Ascending aorta (tissue), 2 donors: ENCODE measurements around the gene LRCH4. TPM values are rescaled to one million over a fixed set of nuclear protein-coding genes. Genes with fewer than 3 reads are reported as not detected.

ENCODE experiments used
- DNase-seq, 2 donors: peaks; one replicate each; pipeline ENCODE4 v3.0.0-alpha.2; 2019; ENCODE audit warnings: low spot score in 2 of 2
- H3K27ac ChIP-seq, 2 donors: fragments of 200-600 bp; sonication (generic); one replicate each; pipeline ENCODE4 v1.5.1; 2016 to 2017; ENCODE audit warnings: mild to moderate bottlenecking in 1 of 2
- H3K27me3 ChIP-seq: fragments of 200-600 bp; sonication (generic); one replicate; pipeline ENCODE4 v1.5.1; 2017
- H3K36me3 ChIP-seq, 2 donors: fragments of 200-600 bp; sonication (generic); one replicate each; pipeline ENCODE4 v1.5.1; 2016
- H3K4me1 ChIP-seq, 2 donors: fragments of 200-600 bp; sonication (generic); one replicate each; pipeline ENCODE4 v1.5.1; 2016 to 2017; ENCODE audit warnings: mild to moderate bottlenecking in 1 of 2
- H3K4me3 ChIP-seq, 2 donors: fragments of 200-600 bp; sonication (generic); one replicate each; pipeline ENCODE4 v1.5.1; 2016 to 2017; ENCODE audit warnings: mild to moderate bottlenecking in 1 of 2
- H3K9me3 ChIP-seq, 2 donors: fragments of 200-600 bp; sonication (generic); one replicate each; pipeline ENCODE4 v1.5.1; 2016
- CTCF ChIP-seq, 3 experiments: fragments of 200-600 bp in 2 of 3; fragments of 450-650 bp in 1 of 3; sonication (generic) in 2 of 3; IDR thresholded peaks; one replicate each; pipeline ENCODE4 v1.5.1; 2016 to 2019; ENCODE audit warnings: antibody characterized with exemption in 3 of 3, mild to moderate bottlenecking in 1 of 3, moderate library complexity in 1 of 3
- intact Hi-C: fragments of 100-400 bp; cut with DNase I; formaldehyde crosslinking; loops from one replicate; pipeline ENCODE4 v1.15.1; 2023
- total RNA-seq: library from RNA; depleted of rRNA; stranded (reverse); fragments of >200 nt; gene quantifications from one replicate; pipeline ENCODE4 v1.1.0, GENCODE V29; 2016

LRCH4 gene
- total RNA-seq, 1 donor from 2014 or later: 113 TPM

GRCh38 chr7:100575206-100575631 is 10.7 kb downstream of the LRCH4 start:
- H3K27me3 ChIP-seq: no peaks in the 10 kb centered on the region
- H3K36me3 ChIP-seq: peaks cover 43 to 61% of the 10 kb centered on the region in 2 donors
- intact Hi-C loops: no loop called here
- no peaks in the 10 kb centered on the region for H3K9me3 ChIP-seq
- no peak for DNase-seq
- no peak for TF ChIP-seq CTCF (IDR thresholded peaks at IDR 0.05)
- peaks cover 0 to 3% of the 10 kb centered on the region in 2 donors for H3K4me1 ChIP-seq
- no peak overlapping the region for H3K4me3 ChIP-seq
- no peak overlapping the region for H3K27ac ChIP-seq

- intact Hi-C loops: no loop called here
- no peak overlapping the region for H3K27ac ChIP-seq
- H3K27me3 ChIP-seq: no peaks in the 10 kb centered on the region
- H3K36me3 ChIP-seq: peaks cover 43 to 55% of the 10 kb centered on the region in 2 donors
- no peaks in the 10 kb centered on the region for H3K9me3 ChIP-seq
- no peak overlapping the region for H3K4me3 ChIP-seq
- no peak for DNase-seq
- peaks cover 0 to 9% of the 10 kb centered on the region in 2 donors for H3K4me1 ChIP-seq
- TF ChIP-seq CTCF (IDR thresholded peaks at IDR 0.05): no peak
These were observed 11.3 kb downstream of the LRCH4 start for GRCh38 chr7:100574362-100575205.

- Histone ChIP-seq H3K4me1 (peaks cover 0 to 10% of the 10 kb centered on the region in 2 donors), H3K27ac (no peak within 1 kb of the TSS), H3K9me3 (no peaks in the 10 kb centered on the region), H3K4me3 (no peak within 1 kb of the TSS), H3K36me3 (peaks cover 39 to 49% of the 10 kb centered on the region in 2 donors), H3K27me3 (no peaks in the 10 kb centered on the region)
- DNase-seq: no peak
- TF ChIP-seq CTCF (IDR thresholded peaks at IDR 0.05): no peak
- intact Hi-C loops: no loop called here
These were observed 12.1 kb downstream of the LRCH4 start, which contains the start of gene SAP25 for GRCh38 chr7:100573691-100574361. Gene SAP25 (minus strand): TSS chr7:100573900. CDS start chr7:100573742, 158 bp downstream.

- TF ChIP-seq CTCF (IDR thresholded peaks at IDR 0.05): no peak
- intact Hi-C loops: no loop called here
- Histone ChIP-seq H3K4me3 (no peak overlapping the region), H3K9me3 (no peaks in the 10 kb centered on the region), H3K36me3 (peaks cover 32 to 42% of the 10 kb centered on the region in 2 donors), H3K27me3 (no peaks in the 10 kb centered on the region), H3K4me1 (peaks cover 0 to 10% of the 10 kb centered on the region in 2 donors), H3K27ac (no peak overlapping the region)
- DNase-seq: no peak
These were observed 12.8 kb downstream of the LRCH4 start for GRCh38 chr7:100572949-100573675.

- intact Hi-C loops: no loop called here
- TF ChIP-seq CTCF (IDR thresholded peaks at IDR 0.05): no peak
- H3K27me3 ChIP-seq: no peaks in the 10 kb centered on the region
- peaks cover 0 to 10% of the 10 kb centered on the region in 2 donors for H3K4me1 ChIP-seq
- H3K9me3 ChIP-seq: no peaks in the 10 kb centered on the region
- H3K27ac ChIP-seq: no peak overlapping the region
- H3K4me3 ChIP-seq: no peak overlapping the region
- no peak for DNase-seq
- H3K36me3 ChIP-seq: peaks cover 25 to 35% of the 10 kb centered on the region in 2 donors
These were observed 13.5 kb downstream of the LRCH4 start for GRCh38 chr7:100572281-100572948.
